Endodermal cell (in vitro differentiated cells): ENCODE measurements around the gene ODR4. TPM values are rescaled to one million over a fixed set of nuclear protein-coding genes. Genes with fewer than 3 reads are reported as not detected.

ENCODE experiments used
- DNase-seq: peaks from one replicate; pipeline ENCODE4 v3.0.0-alpha.2; 2017
- H3K27ac ChIP-seq: 2 replicates; pipeline ENCODE4 v1.5.1; 2013; ENCODE audit warnings: mild to moderate bottlenecking, low read depth, low read length, moderate library complexity
- H3K27me3 ChIP-seq: 2 replicates; pipeline ENCODE4 v1.6.1; 2013; ENCODE audit warnings: mild to moderate bottlenecking, low read length, moderate library complexity; ENCODE audit not compliant: insufficient read depth, control insufficient read depth, poor library complexity, severe bottlenecking
- H3K36me3 ChIP-seq: 2 replicates; pipeline ENCODE4 v1.7.0; 2013; ENCODE audit warnings: mild to moderate bottlenecking, low read length, moderate library complexity; ENCODE audit not compliant: control insufficient read depth, insufficient read depth
- H3K4me1 ChIP-seq: one replicate; pipeline ENCODE4 v1.7.0; 2013; ENCODE audit warnings: low read length; ENCODE audit not compliant: control insufficient read depth, insufficient read depth
- H3K4me3 ChIP-seq: 2 replicates; pipeline ENCODE4 v1.5.1; 2013; ENCODE audit warnings: mild to moderate bottlenecking, low read length, moderate library complexity
- H3K9ac ChIP-seq: 2 replicates; pipeline ENCODE4 v1.6.1; 2013; ENCODE audit warnings: mild to moderate bottlenecking, low read length, moderate library complexity; ENCODE audit not compliant: poor library complexity, severe bottlenecking; ENCODE audit errors: extremely low read depth
- H3K9me3 ChIP-seq: 2 replicates; pipeline ENCODE4 v1.6.1; 2013; ENCODE audit warnings: mild to moderate bottlenecking, low read length, moderate library complexity; ENCODE audit not compliant: control insufficient read depth
- H3K27ac Mint-ChIP-seq: 2 replicates; pipeline ENCODE4 v1.8.0; 2020; ENCODE audit warnings: mixed read lengths
- H3K27me3 Mint-ChIP-seq: 2 replicates; pipeline ENCODE4 v1.8.0; 2021; ENCODE audit warnings: mild to moderate bottlenecking, mixed read lengths; ENCODE audit not compliant: insufficient read depth
- H3K36me3 Mint-ChIP-seq: 2 replicates; pipeline ENCODE4 v1.8.0; 2020; ENCODE audit warnings: low read depth, mixed read lengths
- H3K4me1 Mint-ChIP-seq: 2 replicates; pipeline ENCODE4 v1.8.0; 2020; ENCODE audit warnings: mixed read lengths
- H3K4me3 Mint-ChIP-seq: 2 replicates; pipeline ENCODE4 v1.8.0; 2020; ENCODE audit warnings: mild to moderate bottlenecking, moderate library complexity, mixed read lengths
- H3K9me3 Mint-ChIP-seq: 2 replicates; pipeline ENCODE4 v1.8.0; 2020; ENCODE audit warnings: mild to moderate bottlenecking, mixed read lengths
- WGBS, 2 experiments: methylation state at CpG; one replicate each; pipeline versions ENCODE4 v1.1.5 to v1.1.7; 2013; ENCODE audit warnings: missing lambda C conversion rate in 2 of 2, mixed read lengths in 1 of 2; ENCODE audit not compliant: insufficient coverage in 1 of 2, insufficient read length in 1 of 2; 5-methylcytosine and 5-hydroxymethylcytosine counted together
- total RNA-seq, 2 donors: library from RNA; stranded (reverse); fragmentation: NEBNext Ultra II Directional in 1 of 2; extraction: Animal tissue kit (Norgen Biotek cat#: 25700) in 1 of 2; gene quantifications; 2 replicates in 1 of 2; 3 replicates in 1 of 2; pipeline ENCODE4 v1.2.1, GENCODE V29; 2021
- TF ChIP-seq, protein P1 (sequence below): fragments of 200-600 bp; sonication (generic); conservative IDR thresholded peaks from 2 replicates; pipeline ENCODE4 v1.5.0; 2021; ENCODE audit warnings: antibody characterized with exemption, mild to moderate bottlenecking

Gene ODR4
- total RNA-seq, 2 donors from 2014 or later = 20.8 to 22.5 TPM

DNA sequence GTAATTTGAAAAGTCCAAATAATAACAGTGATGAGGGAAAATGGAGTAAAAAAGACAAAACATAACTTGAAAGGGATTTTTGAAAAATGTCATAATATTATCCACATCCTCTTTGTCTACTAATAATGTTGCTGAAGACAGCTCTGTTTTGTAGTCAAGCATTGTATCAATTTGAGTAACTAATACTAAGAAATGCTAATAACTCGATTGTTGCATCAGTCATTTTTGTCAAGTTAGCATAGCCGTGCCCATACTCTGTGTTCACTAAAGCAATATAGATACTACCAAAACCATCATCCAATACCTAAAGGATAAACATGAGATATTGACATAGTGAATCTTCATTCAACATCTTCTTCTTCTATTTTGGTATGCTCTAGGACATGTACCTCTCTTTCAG, 68.0 kb downstream of the ODR4 start:
- Mint-ChIP-seq H3K4me3 (no peak overlapping the region), H3K27ac (no peak overlapping the region)
- no peaks in the 10 kb centered on the region for H3K36me3 ChIP-seq

GRCh38 chr1:186446152-186446551, 70.5 kb downstream of the ODR4 start:
- no peaks in the 10 kb centered on the region for H3K36me3 ChIP-seq
- no peak overlapping the region for H3K9ac ChIP-seq
- no peaks in the 10 kb centered on the region for H3K27me3 ChIP-seq
- no peak for DNase-seq
- H3K4me3 ChIP-seq = no peak overlapping the region
- 80 to 95% methylated on average over 1 to 3 of the region's 4 CpGs for WGBS, 2 experiments
- no peaks in the 10 kb centered on the region for H3K4me1 ChIP-seq
- Mint-ChIP-seq H3K4me3 (no peak overlapping the region), H3K9me3 (no peaks in the 10 kb centered on the region), H3K36me3 (no peaks in the 10 kb centered on the region), H3K27ac (no peak overlapping the region), H3K4me1 (no peaks in the 10 kb centered on the region), H3K27me3 (no peaks in the 10 kb centered on the region)
- TF ChIP-seq, protein P1, sequence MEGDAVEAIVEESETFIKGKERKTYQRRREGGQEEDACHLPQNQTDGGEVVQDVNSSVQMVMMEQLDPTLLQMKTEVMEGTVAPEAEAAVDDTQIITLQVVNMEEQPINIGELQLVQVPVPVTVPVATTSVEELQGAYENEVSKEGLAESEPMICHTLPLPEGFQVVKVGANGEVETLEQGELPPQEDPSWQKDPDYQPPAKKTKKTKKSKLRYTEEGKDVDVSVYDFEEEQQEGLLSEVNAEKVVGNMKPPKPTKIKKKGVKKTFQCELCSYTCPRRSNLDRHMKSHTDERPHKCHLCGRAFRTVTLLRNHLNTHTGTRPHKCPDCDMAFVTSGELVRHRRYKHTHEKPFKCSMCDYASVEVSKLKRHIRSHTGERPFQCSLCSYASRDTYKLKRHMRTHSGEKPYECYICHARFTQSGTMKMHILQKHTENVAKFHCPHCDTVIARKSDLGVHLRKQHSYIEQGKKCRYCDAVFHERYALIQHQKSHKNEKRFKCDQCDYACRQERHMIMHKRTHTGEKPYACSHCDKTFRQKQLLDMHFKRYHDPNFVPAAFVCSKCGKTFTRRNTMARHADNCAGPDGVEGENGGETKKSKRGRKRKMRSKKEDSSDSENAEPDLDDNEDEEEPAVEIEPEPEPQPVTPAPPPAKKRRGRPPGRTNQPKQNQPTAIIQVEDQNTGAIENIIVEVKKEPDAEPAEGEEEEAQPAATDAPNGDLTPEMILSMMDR = no peak
- H3K27ac ChIP-seq = no peak overlapping the region
- no peaks in the 10 kb centered on the region for H3K9me3 ChIP-seq

More for the DNA sequence above, 68.0 kb downstream of the ODR4 start:
- Histone ChIP-seq H3K27me3 (no peaks in the 10 kb centered on the region), H3K9me3 (no peaks in the 10 kb centered on the region), H3K4me1 (no peaks in the 10 kb centered on the region), H3K27ac (no peak overlapping the region), H3K4me3 (no peak overlapping the region), H3K9ac (no peak overlapping the region)
- Mint-ChIP-seq H3K9me3 (no peaks in the 10 kb centered on the region), H3K36me3 (no peaks in the 10 kb centered on the region), H3K27me3 (peaks cover under 1% of the 10 kb centered on the region), H3K4me1 (peaks cover 8% of the 10 kb centered on the region)
- DNase-seq = no peak
- TF ChIP-seq, protein P1 = no peak
- WGBS, 2 experiments = 89% methylated on average over 2 of the region's 2 CpGs; no CpG with 5 or more reads in 1 of the 2 experiments

- no peak overlapping the region for H3K27ac Mint-ChIP-seq
- H3K36me3 Mint-ChIP-seq = no peaks in the 10 kb centered on the region
- no peak for DNase-seq
- TF ChIP-seq, protein P1 = no peak
- 92 to 94% methylated on average over 2 to 3 of the region's 3 CpGs for WGBS, 2 experiments
- H3K4me1 Mint-ChIP-seq = no peaks in the 10 kb centered on the region
- Histone ChIP-seq H3K27ac (no peak overlapping the region), H3K36me3 (no peaks in the 10 kb centered on the region), H3K9me3 (no peaks in the 10 kb centered on the region), H3K4me3 (no peak overlapping the region), H3K9ac (no peak overlapping the region), H3K4me1 (no peaks in the 10 kb centered on the region), H3K27me3 (no peaks in the 10 kb centered on the region)
- no peaks in the 10 kb centered on the region for H3K9me3 Mint-ChIP-seq
- no peaks in the 10 kb centered on the region for H3K27me3 Mint-ChIP-seq
- no peak overlapping the region for H3K4me3 Mint-ChIP-seq
Observed at GRCh38 chr1:186454981-186455380, 79.3 kb downstream of the ODR4 start.
